Measurements from ENCODE around the gene CASK. TPM values are rescaled to one million over a fixed set of nuclear protein-coding genes. Genes with fewer than 3 reads are reported as not detected.

CASK gene
- total and polyA plus RNA-seq, 9 of the 15 experiments (the other 6 are each of a cell fraction or from before 2014, with no cell fraction given), result 1.3 to 7.4 (median 5.2) TPM

DNA sequence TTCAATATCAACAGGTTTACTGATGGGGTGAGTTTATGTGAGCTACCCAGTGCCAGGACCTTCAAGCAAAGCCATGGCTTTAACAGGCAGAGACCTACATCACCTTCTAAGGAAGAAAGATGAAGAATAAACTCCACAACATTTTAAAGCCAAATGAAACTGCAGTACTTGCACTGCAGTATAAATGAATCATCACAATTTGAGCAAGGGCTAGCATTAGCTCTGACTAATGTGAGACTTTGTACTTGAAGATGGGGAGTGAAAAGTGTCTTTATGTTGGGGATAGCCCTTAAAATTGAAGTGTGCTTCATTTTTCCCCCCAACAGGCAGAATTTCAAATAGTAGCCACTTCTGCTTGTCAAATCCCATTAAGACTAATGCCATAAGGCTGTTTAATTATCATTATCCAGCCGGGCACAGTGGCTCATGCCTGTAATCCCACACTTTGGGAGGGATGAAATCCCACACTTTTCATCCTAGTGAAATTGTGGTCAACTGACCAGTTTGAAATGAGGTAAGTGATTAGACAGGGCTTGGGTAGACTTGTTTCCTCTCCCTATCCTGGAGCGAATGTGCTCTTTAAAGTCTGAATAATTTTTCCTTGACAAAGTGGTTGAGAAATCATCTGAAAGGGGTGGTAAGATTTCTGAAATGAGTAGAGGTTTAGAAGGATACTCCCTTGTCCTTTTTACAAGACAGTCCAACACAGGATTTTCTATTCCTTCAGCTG lies 261.8 kb downstream of the CASK start:
- no peak overlapping the region for H2AFZ ChIP-seq (ENCODE audit: low read depth, low read length)
- no TSS peak for BruUV-seq (replicated peaks)
- TF ChIP-seq GTF2E2 (tag; IDR thresholded peaks at IDR 0.05) (no peak), SNRNP70 (optimal IDR thresholded peaks at IDR 0.05; ENCODE audit: low read depth, low read length) (no peak), RUNX1 (IDR thresholded peaks at IDR 0.05; ENCODE audit: low read depth) (no peak), L3MBTL2 (IDR thresholded peaks at IDR 0.05) (no peak), NUFIP1 (IDR thresholded peaks at IDR 0.05; ENCODE audit: partially characterized antibody) (no peak), HDAC8 (tag; IDR thresholded peaks at IDR 0.05) (no peak), ZNF324 (CRISPR knock-in tag; IDR thresholded peaks at IDR 0.05) (no peak), ZBTB9 (CRISPR knock-in tag; IDR thresholded peaks at IDR 0.05) (no peak), MTA2 (IDR thresholded peaks at IDR 0.05; ENCODE audit: low read depth) (no peak), TCF3 (CRISPR knock-in tag; IDR thresholded peaks at IDR 0.05) (no peak)
- TF ChIP-seq, protein P1, sequence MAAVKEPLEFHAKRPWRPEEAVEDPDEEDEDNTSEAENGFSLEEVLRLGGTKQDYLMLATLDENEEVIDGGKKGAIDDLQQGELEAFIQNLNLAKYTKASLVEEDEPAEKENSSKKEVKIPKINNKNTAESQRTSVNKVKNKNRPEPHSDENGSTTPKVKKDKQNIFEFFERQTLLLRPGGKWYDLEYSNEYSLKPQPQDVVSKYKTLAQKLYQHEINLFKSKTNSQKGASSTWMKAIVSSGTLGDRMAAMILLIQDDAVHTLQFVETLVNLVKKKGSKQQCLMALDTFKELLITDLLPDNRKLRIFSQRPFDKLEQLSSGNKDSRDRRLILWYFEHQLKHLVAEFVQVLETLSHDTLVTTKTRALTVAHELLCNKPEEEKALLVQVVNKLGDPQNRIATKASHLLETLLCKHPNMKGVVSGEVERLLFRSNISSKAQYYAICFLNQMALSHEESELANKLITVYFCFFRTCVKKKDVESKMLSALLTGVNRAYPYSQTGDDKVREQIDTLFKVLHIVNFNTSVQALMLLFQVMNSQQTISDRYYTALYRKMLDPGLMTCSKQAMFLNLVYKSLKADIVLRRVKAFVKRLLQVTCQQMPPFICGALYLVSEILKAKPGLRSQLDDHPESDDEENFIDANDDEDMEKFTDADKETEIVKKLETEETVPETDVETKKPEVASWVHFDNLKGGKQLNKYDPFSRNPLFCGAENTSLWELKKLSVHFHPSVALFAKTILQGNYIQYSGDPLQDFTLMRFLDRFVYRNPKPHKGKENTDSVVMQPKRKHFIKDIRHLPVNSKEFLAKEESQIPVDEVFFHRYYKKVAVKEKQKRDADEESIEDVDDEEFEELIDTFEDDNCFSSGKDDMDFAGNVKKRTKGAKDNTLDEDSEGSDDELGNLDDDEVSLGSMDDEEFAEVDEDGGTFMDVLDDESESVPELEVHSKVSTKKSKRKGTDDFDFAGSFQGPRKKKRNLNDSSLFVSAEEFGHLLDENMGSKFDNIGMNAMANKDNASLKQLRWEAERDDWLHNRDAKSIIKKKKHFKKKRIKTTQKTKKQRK (IDR thresholded peaks at IDR 0.05; ENCODE audit: borderline replicate concordance, low read depth, low read length), result no peak
- FAIRE-seq, result no peak
- in situ Hi-C loops (cut with MboI) (no loop called here), intact Hi-C loops (cut with micrococcal nuclease) (no loop called here)
- no peak overlapping the region for H3K9ac ChIP-seq (ENCODE audit: insufficient read depth in 1 of 2, low read depth in 2 of 2, low read length in 2 of 2)
- no peaks in the 10 kb centered on the region for H3K36me3 ChIP-seq (ENCODE audit: control insufficient read depth, insufficient read depth, low read length)
- H3K79me2 ChIP-seq (ENCODE audit: control insufficient read depth, insufficient read depth, low read length), result no peaks in the 10 kb centered on the region
- H3K27ac ChIP-seq (ENCODE audit: extremely low read depth, low read depth, low read length), result no peak overlapping the region
- H3K4me3 ChIP-seq, result no peak overlapping the region
- H3K9me1 ChIP-seq (ENCODE audit: control insufficient read depth, insufficient read depth, low read length), result no peaks in the 10 kb centered on the region
- 32% methylated on average over 2 of the region's 2 CpGs for WGBS (ENCODE audit: insufficient coverage, low coverage, missing lambda C conversion rate)
- no peaks in the 10 kb centered on the region for H4K20me1 ChIP-seq (replicated peaks; ENCODE audit: control insufficient read depth, insufficient read depth, low read length)
- no peak for DNase-seq (ENCODE audit: extremely low read depth in 1 of 4, low spot score in 3 of 4)
- CTCF ChIA-PET (ENCODE audit: low intra/inter-chr PET ratio), result no interaction called here
- no peak overlapping the region for H3K4me2 ChIP-seq (ENCODE audit: insufficient read depth, low read length)
- H3K9me3 ChIP-seq (replicated peaks; ENCODE audit: control insufficient read depth, insufficient read depth, low read depth, low read length), result no peaks in the 10 kb centered on the region
- no peaks in the 10 kb centered on the region for H3K27me3 ChIP-seq (ENCODE audit: control insufficient read depth in 2 of 2, insufficient read depth in 2 of 2, low read length in 2 of 2)
- ATAC-seq, result no peak
- H3K4me1 ChIP-seq (replicated peaks in 1 of 2; ENCODE audit: control insufficient read depth in 2 of 2, insufficient read depth in 2 of 2, low read length in 2 of 2), result peaks cover 0 to 3% of the 10 kb centered on the region in 2 experiments; a peak in 2 of 5 replicates
- POLR2A ChIA-PET, result no interaction called here
